Suppressor macrophage treated with lipopolysaccharide for 4 hours (primary cell): ENCODE data around the gene MYO1D.
A peak's percentile ranks its signal among the peaks of the same experiment; 100 is the strongest.
"Not testable (repeated sequence)": the region's sequence is repeated elsewhere in the genome, so short reads cannot be mapped to it uniquely, and the experiment has no call there.

Experiments
- DNase-seq: peaks from one replicate; pipeline ENCODE4 v3.0.0-alpha.2; 2020

MYO1D gene

GRCh38 chr17:32719689-32720088, 157.2 kb downstream of the MYO1D start:
- no peak for DNase-seq

- not testable (repeated sequence) for DNase-seq
Observed at GRCh38 chr17:32714922-32715321, 162.0 kb downstream of the MYO1D start.

- DNase-seq = not testable (repeated sequence)
Observed at GRCh38 chr17:32714206-32714605, 162.7 kb downstream of the MYO1D start.

- no peak for DNase-seq
Observed at GRCh38 chr17:32713081-32713480, 163.8 kb downstream of the MYO1D start.

GRCh38 chr17:32709562-32709961, 167.4 kb downstream of the MYO1D start:
- DNase-seq = no peak

GRCh38 chr17:32701871-32702270, 175.1 kb downstream of the MYO1D start:
- no peak for DNase-seq

GRCh38 chr17:32699247-32699646, 177.7 kb downstream of the MYO1D start:
- DNase-seq = no peak

- no peak for DNase-seq
Observed at GRCh38 chr17:32697728-32698625, 178.9 kb downstream of the MYO1D start.

- no peak for DNase-seq
Observed at GRCh38 chr17:32696426-32696825, 180.5 kb downstream of the MYO1D start.

GRCh38 chr17:32695864-32696263, 181.1 kb downstream of the MYO1D start:
- DNase-seq = no peak

- DNase-seq = no peak
Observed at GRCh38 chr17:32693194-32693897, 183.6 kb downstream of the MYO1D start.

GRCh38 chr17:32692179-32692578, 184.7 kb downstream of the MYO1D start:
- DNase-seq = no peak

- DNase-seq = no peak
Observed at GRCh38 chr17:32689348-32689747, 187.6 kb downstream of the MYO1D start.

- no peak for DNase-seq
Observed at GRCh38 chr17:32688221-32688620, 188.7 kb downstream of the MYO1D start.

- DNase-seq = no peak
Observed at GRCh38 chr17:32684087-32684958, 192.6 kb downstream of the MYO1D start.

GRCh38 chr17:32673964-32674363, 203.0 kb downstream of the MYO1D start:
- DNase-seq = no peak

GRCh38 chr17:32672711-32673110, 204.2 kb downstream of the MYO1D start:
- no peak for DNase-seq

- peak; percentile 27 for DNase-seq
Observed at GRCh38 chr17:32671896-32672295, 205.0 kb downstream of the MYO1D start.

- no peak for DNase-seq
Observed at GRCh38 chr17:32664936-32665583, 211.9 kb downstream of the MYO1D start.

GRCh38 chr17:32660496-32660985, 216.4 kb downstream of the MYO1D start:
- DNase-seq = no peak

- DNase-seq = peak; percentile 61
Observed at GRCh38 chr17:32659419-32659842, 217.5 kb downstream of the MYO1D start.
